Thyroid gland (tissue), 4 donors: ENCODE measurements around the gene SVIL.

Experiments used
- POLR2A ChIP-seq, 2 donors: fragments of 450-650 bp; IDR thresholded peaks; one replicate each; pipeline ENCODE4 v1.6.1; 2017; ENCODE audit warnings: antibody characterized with exemption in 2 of 2, mild to moderate bottlenecking in 2 of 2, moderate library complexity in 1 of 2
- TF ChIP-seq, protein P1 (sequence below), 6 experiments: fragments of 200-600 bp in 3 of 6; fragments of 450-650 bp in 3 of 6; sonication (generic) in 3 of 6; IDR thresholded peaks; one replicate each; pipeline ENCODE4 v1.5.1; 2016 to 2019; ENCODE audit warnings: antibody characterized with exemption in 6 of 6, mild to moderate bottlenecking in 2 of 6, inconsistent platforms in 1 of 6, moderate library complexity in 1 of 6

DNA sequence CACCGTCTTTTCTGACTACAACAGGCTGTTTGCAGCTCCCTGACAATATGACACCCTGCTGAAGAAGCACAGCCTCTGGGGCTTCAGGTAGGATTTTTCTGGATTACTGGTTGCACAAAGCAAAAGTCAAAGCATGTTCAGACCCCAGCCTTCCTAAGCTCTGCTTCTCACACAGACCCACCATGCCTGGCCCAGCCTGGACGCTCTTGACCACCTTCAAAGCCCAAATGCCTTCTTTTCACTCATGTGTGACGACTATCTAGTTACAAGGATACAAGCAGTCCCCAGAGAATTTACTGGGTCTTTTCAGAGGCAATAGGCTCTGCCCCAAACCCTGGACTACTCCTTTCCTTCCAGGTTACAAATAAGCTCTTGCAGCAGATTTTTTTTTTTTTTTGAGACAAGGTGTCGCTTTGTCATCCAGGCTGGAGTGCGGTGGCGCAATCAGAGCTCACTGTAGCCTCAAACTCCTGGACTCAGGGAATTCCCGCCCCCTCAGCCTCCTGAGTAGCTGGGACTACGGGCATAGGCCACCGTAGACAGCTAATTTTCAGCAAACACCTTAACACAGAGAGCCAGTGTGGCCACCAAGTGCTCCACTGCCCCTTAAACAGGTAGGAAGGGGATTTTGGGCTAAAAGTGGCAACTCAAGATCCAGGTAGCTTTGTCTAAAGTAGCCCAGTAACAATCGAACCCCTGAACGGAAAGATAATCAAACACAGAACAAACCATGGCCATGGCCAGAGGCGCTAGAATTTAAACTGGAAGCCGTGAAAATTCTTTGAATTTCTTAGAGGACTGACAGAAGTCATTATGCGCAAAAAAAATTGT lies 16.2 kb downstream of the SVIL start:
- TF ChIP-seq, protein P1, sequence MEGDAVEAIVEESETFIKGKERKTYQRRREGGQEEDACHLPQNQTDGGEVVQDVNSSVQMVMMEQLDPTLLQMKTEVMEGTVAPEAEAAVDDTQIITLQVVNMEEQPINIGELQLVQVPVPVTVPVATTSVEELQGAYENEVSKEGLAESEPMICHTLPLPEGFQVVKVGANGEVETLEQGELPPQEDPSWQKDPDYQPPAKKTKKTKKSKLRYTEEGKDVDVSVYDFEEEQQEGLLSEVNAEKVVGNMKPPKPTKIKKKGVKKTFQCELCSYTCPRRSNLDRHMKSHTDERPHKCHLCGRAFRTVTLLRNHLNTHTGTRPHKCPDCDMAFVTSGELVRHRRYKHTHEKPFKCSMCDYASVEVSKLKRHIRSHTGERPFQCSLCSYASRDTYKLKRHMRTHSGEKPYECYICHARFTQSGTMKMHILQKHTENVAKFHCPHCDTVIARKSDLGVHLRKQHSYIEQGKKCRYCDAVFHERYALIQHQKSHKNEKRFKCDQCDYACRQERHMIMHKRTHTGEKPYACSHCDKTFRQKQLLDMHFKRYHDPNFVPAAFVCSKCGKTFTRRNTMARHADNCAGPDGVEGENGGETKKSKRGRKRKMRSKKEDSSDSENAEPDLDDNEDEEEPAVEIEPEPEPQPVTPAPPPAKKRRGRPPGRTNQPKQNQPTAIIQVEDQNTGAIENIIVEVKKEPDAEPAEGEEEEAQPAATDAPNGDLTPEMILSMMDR (IDR thresholded peaks at IDR 0.05) = no peak
- TF ChIP-seq POLR2A (IDR thresholded peaks at IDR 0.05) = no peak
